SU-DHL-6 (cell line): ENCODE data around the gene SMYD2.

Experiments
- H2AFZ ChIP-seq: fragments of 200-600 bp; sonication (generic); 2 replicates; pipeline ENCODE4 v1.6.1; 2014; ENCODE audit warnings: low read depth, mild to moderate bottlenecking, moderate library complexity, mixed read lengths, antibody characterized with exemption, low read length; ENCODE audit not compliant: severe bottlenecking
- H3F3A ChIP-seq: fragments of 200-600 bp; shearing (Covaris generic); 2 replicates; pipeline ENCODE4 v1.6.0; 2016; ENCODE audit warnings: antibody characterized with exemption, mild to moderate bottlenecking; ENCODE audit not compliant: insufficient read depth
- H3K27ac ChIP-seq: fragments of 200-600 bp; sonication (generic); 2 replicates; pipeline ENCODE4 v1.5.1; 2016; ENCODE audit warnings: low read depth, mild to moderate bottlenecking, low read length, moderate library complexity, mixed read lengths
- H3K27me3 ChIP-seq: fragments of 200-600 bp; sonication (generic), shearing (Covaris generic); 2 replicates; pipeline ENCODE4 v1.6.0; 2014; ENCODE audit warnings: mild to moderate bottlenecking, low read length
- H3K36me3 ChIP-seq: fragments of 200-600 bp; sonication (generic); 2 replicates; pipeline ENCODE4 v1.6.1; 2014; ENCODE audit warnings: mild to moderate bottlenecking, low read length, mixed read lengths
- H3K4me2 ChIP-seq: fragments of 300-600, 200-600 bp; shearing (Covaris generic), sonication (generic); 2 replicates; pipeline ENCODE4 v1.6.0; 2014; ENCODE audit warnings: low read length, low read depth, mild to moderate bottlenecking; ENCODE audit not compliant: poor library complexity, severe bottlenecking
- H3K4me3 ChIP-seq: fragments of 200-600 bp; sonication (generic); 2 replicates; pipeline ENCODE4 v1.5.1; 2014; ENCODE audit warnings: antibody characterized with exemption, low read length, mild to moderate bottlenecking, mixed read lengths; ENCODE audit not compliant: insufficient read depth, poor library complexity, severe bottlenecking
- H3K79me2 ChIP-seq: fragments of 200-600 bp; sonication (generic); 2 replicates; pipeline ENCODE4 v1.6.1; 2014; ENCODE audit warnings: mild to moderate bottlenecking, low read length, moderate library complexity; ENCODE audit not compliant: insufficient read depth
- H3K9ac ChIP-seq: fragments of 200-600 bp; sonication (generic); 2 replicates; pipeline ENCODE4 v1.7.0; 2014; ENCODE audit warnings: mild to moderate bottlenecking, low read length
- H3K9me2 ChIP-seq: fragments of 200-600 bp; sonication (generic); replicated peaks from 2 replicates; pipeline ENCODE4 v1.6.1; 2014; ENCODE audit warnings: low read length; ENCODE audit not compliant: insufficient read depth
- H3K9me3 ChIP-seq: fragments of 200-600 bp; sonication (generic); 2 replicates; pipeline ENCODE4 v1.6.1; 2014; ENCODE audit warnings: low read length, mixed read lengths; ENCODE audit not compliant: insufficient read depth
- H4K20me1 ChIP-seq: fragments of 200-600 bp; sonication (generic); 2 replicates; pipeline ENCODE4 v1.6.1; 2014; ENCODE audit warnings: low read depth, mild to moderate bottlenecking, antibody characterized with exemption, low read length, moderate library complexity, mixed read lengths
- EZH2phosphoT487 ChIP-seq: fragments of 200-600 bp; sonication (generic), shearing (Covaris generic); conservative IDR thresholded peaks from 2 replicates; pipeline ENCODE4 v1.6.1; 2018; ENCODE audit warnings: mild to moderate bottlenecking, antibody characterized with exemption, low read length, moderate library complexity, mixed read lengths
- TF ChIP-seq, protein P1 (sequence below): fragments of 200-600 bp; sonication (generic); IDR thresholded peaks from one replicate; pipeline ENCODE4 v1.5.1; 2017; ENCODE audit warnings: antibody characterized with exemption, mild to moderate bottlenecking, low read length, moderate library complexity; ENCODE audit not compliant: insufficient read depth, poor library complexity, severe bottlenecking

SMYD2 gene

GRCh38 chr1:214251354-214251753, 29.6 kb upstream of the SMYD2 start:
- no peaks in the 10 kb centered on the region for H3K9me2 ChIP-seq
- H2AFZ ChIP-seq: no peak overlapping the region
- no peak overlapping the region for H3K4me2 ChIP-seq
- H3K79me2 ChIP-seq: no peaks in the 10 kb centered on the region
- no peaks in the 10 kb centered on the region for H3K36me3 ChIP-seq
- no peaks in the 10 kb centered on the region for H3F3A ChIP-seq
- H3K9me3 ChIP-seq: no peaks in the 10 kb centered on the region
- no peak overlapping the region for H3K4me3 ChIP-seq
- H3K9ac ChIP-seq: no peak overlapping the region
- H4K20me1 ChIP-seq: no peaks in the 10 kb centered on the region
- 0 out of 2 replicates have a peak, but pooled peaks cover 4% of the 10 kb centered on the region for H3K27me3 ChIP-seq
- no peak for TF ChIP-seq EZH2phosphoT487
- TF ChIP-seq, protein P1, sequence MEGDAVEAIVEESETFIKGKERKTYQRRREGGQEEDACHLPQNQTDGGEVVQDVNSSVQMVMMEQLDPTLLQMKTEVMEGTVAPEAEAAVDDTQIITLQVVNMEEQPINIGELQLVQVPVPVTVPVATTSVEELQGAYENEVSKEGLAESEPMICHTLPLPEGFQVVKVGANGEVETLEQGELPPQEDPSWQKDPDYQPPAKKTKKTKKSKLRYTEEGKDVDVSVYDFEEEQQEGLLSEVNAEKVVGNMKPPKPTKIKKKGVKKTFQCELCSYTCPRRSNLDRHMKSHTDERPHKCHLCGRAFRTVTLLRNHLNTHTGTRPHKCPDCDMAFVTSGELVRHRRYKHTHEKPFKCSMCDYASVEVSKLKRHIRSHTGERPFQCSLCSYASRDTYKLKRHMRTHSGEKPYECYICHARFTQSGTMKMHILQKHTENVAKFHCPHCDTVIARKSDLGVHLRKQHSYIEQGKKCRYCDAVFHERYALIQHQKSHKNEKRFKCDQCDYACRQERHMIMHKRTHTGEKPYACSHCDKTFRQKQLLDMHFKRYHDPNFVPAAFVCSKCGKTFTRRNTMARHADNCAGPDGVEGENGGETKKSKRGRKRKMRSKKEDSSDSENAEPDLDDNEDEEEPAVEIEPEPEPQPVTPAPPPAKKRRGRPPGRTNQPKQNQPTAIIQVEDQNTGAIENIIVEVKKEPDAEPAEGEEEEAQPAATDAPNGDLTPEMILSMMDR: no peak
- H3K27ac ChIP-seq: no peak overlapping the region

DNA sequence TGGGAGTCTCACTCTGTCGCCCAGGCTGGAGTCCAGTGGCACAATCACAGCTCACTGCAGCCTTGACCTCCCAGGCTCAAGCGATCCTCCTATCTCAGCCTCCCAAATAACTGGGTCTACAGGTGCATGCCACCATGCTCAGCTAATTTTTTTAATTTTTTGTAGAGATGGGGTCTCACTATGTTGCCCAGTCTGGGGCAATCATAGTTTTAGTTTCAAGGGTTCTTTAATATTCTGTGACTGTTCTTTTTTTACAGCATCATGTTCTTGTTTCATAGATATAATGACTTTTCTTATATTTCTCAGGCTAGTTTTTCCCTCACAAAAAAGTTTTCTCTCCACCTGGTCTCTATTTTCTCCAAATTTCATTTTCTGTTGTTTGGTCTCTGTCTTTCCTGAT, 25.4 kb upstream of the SMYD2 start:
- Histone ChIP-seq H3K27ac (no peak overlapping the region), H3K79me2 (no peaks in the 10 kb centered on the region)
- no peak for TF ChIP-seq EZH2phosphoT487
- TF ChIP-seq, protein P1: no peak

DNA sequence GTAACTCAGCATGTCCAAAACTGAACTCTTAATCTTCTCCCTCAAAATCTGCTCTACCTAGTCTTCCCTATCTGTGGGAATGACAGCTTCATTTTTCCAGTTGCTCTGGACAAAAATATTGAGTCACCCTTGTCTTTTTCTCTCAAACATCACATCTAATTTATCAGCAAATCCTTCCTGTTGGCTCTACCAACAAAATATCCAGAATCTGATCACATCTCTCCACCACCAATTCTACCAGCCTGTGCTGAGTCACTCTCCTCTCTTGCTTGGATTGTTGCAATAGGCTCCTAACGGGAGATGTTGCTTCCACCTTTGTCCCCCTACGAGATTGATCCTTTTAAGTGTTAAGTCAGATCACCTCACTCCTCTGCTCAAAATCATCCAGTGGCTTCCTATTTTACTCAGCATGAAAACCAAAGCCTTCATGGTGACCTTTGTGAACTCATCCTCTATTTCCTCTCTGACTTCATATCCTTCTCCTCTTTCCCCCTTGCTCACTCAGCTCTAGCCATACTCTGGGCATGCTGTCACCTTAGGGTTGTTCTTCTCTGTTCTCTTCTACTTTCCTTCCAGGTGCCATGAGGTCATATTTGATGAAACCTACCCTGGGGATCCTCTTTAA, 21.5 kb upstream of the SMYD2 start:
- no peak overlapping the region for H3K9ac ChIP-seq
- H3K9me2 ChIP-seq: no peaks in the 10 kb centered on the region
- H3K79me2 ChIP-seq: no peaks in the 10 kb centered on the region
- H3K27ac ChIP-seq: no peak overlapping the region
- TF ChIP-seq EZH2phosphoT487: no peak
- no peak overlapping the region for H3K4me3 ChIP-seq
- no peaks in the 10 kb centered on the region for H3K9me3 ChIP-seq
- no peaks in the 10 kb centered on the region for H3F3A ChIP-seq
- H3K4me2 ChIP-seq: no peak overlapping the region
- H3K27me3 ChIP-seq: no peaks in the 10 kb centered on the region
- H2AFZ ChIP-seq: no peak overlapping the region
- no peaks in the 10 kb centered on the region for H4K20me1 ChIP-seq
- no peaks in the 10 kb centered on the region for H3K36me3 ChIP-seq

More for the DNA sequence above, 25.4 kb upstream of the SMYD2 start:
- H3K4me2 ChIP-seq: no peak overlapping the region
- no peak overlapping the region for H3K4me3 ChIP-seq
- no peak overlapping the region for H3K9ac ChIP-seq
- no peaks in the 10 kb centered on the region for H4K20me1 ChIP-seq
- H3K36me3 ChIP-seq: no peaks in the 10 kb centered on the region
- H3K9me3 ChIP-seq: no peaks in the 10 kb centered on the region
- no peaks in the 10 kb centered on the region for H3K9me2 ChIP-seq
- H3K27me3 ChIP-seq: no peaks in the 10 kb centered on the region
- no peak overlapping the region for H2AFZ ChIP-seq
- no peaks in the 10 kb centered on the region for H3F3A ChIP-seq

GRCh38 chr1:214260561-214261205, 20.3 kb upstream of the SMYD2 start:
- H3K27me3 ChIP-seq: no peaks in the 10 kb centered on the region
- no peaks in the 10 kb centered on the region for H3F3A ChIP-seq
- no peaks in the 10 kb centered on the region for H3K36me3 ChIP-seq
- H4K20me1 ChIP-seq: no peaks in the 10 kb centered on the region
- H3K9me3 ChIP-seq: no peaks in the 10 kb centered on the region
- H3K4me2 ChIP-seq: no peak overlapping the region
- H2AFZ ChIP-seq: no peak overlapping the region
- TF ChIP-seq, protein P1: no peak
- no peak for TF ChIP-seq EZH2phosphoT487
- no peak overlapping the region for H3K4me3 ChIP-seq
- H3K9me2 ChIP-seq: no peaks in the 10 kb centered on the region
- H3K79me2 ChIP-seq: no peaks in the 10 kb centered on the region
- H3K9ac ChIP-seq: no peak overlapping the region
- H3K27ac ChIP-seq: no peak overlapping the region
